SK-N-SH (cell line): ENCODE results near the gene C1GALT1. TPM values are rescaled to one million over a fixed set of nuclear protein-coding genes. Genes with fewer than 3 reads are reported as not detected.

Source experiments
- CTCF ChIA-PET: fragments of 300-600, 350-600 bp; formaldehyde crosslinking; extraction: SDS; loops from one replicate; lab custom pipeline; 2021; lab: Yijun Ruan, JAX
- POLR2A ChIA-PET: fragments of 350-600 bp; sonication (Branson Sonifier 250); formaldehyde crosslinking; extraction: SDS; loops from one replicate; lab custom pipeline; 2020; ENCODE audit warnings: antibody characterized with exemption, inconsistent platforms; lab: Yijun Ruan, JAX
- DNase-seq: peaks from one replicate; pipeline ENCODE4 v3.0.0; 2012
- H2AFZ ChIP-seq: fragments of 200-600 bp; sonication (generic); 2 replicates; pipeline ENCODE4 v1.8.1; 2016; ENCODE audit warnings: antibody characterized with exemption, mild to moderate bottlenecking, low read depth
- H3F3A ChIP-seq: fragments of 200-600 bp; sonication (generic); replicated peaks from 2 replicates; pipeline ENCODE3; 2016; ENCODE audit warnings: antibody characterized with exemption, mild to moderate bottlenecking; ENCODE audit not compliant: insufficient read depth
- H3K27ac ChIP-seq, 2 experiments: fragments of 200-500 bp in 1 of 2; fragments of 200-600 bp in 1 of 2; sonication (Bioruptor generic) in 1 of 2; sonication (generic), shearing (Covaris generic) in 1 of 2; 2 replicates each; pipeline versions ENCODE4 v1.5.1 to v1.6.1; 2014 to 2016; ENCODE audit warnings: low read depth in 2 of 2, inconsistent platforms in 1 of 2, low read length in 1 of 2, mild to moderate bottlenecking in 1 of 2, mixed read lengths in 1 of 2
- H3K27me3 ChIP-seq: fragments of 200-600 bp; sonication (generic), shearing (Covaris generic); 2 replicates; pipeline ENCODE4 v1.6.1; 2016; ENCODE audit warnings: mixed run types; ENCODE audit not compliant: insufficient read depth
- H3K36me3 ChIP-seq, 2 experiments: fragments of 200-500 bp in 1 of 2; fragments of 200-600 bp in 1 of 2; sonication (Bioruptor generic) in 1 of 2; sonication (generic) in 1 of 2; replicated peaks in 1 of 2; 2 replicates each; pipeline versions ENCODE3 to v1.5.1; 2014 to 2016; ENCODE audit warnings: low read length in 1 of 2, mild to moderate bottlenecking in 1 of 2; ENCODE audit not compliant: insufficient read depth in 2 of 2, control insufficient read depth in 1 of 2
- H3K4me1 ChIP-seq, 2 experiments: fragments of 200-500 bp in 1 of 2; fragments of 200-600 bp in 1 of 2; sonication (Bioruptor generic) in 1 of 2; sonication (generic), shearing (Covaris generic) in 1 of 2; 2 replicates each; pipeline versions ENCODE4 v1.5.1 to v1.6.1; 2014 to 2016; ENCODE audit warnings: low read depth in 1 of 2, low read length in 1 of 2, mixed run types in 1 of 2; ENCODE audit not compliant: insufficient read depth in 2 of 2, control insufficient read depth in 1 of 2
- H3K4me2 ChIP-seq: fragments of 200-600 bp; sonication (generic), shearing (Covaris generic); 2 replicates; pipeline ENCODE4 v1.6.1; 2017; ENCODE audit warnings: mixed run types
- H3K4me3 ChIP-seq, 2 experiments: fragments of 200-500 bp in 1 of 2; fragments of 200-600 bp in 1 of 2; sonication (Bioruptor generic) in 1 of 2; sonication (generic), shearing (Covaris generic) in 1 of 2; 2 replicates each; pipeline versions ENCODE4 v1.5.1 to v1.8.1; 2014 to 2016; ENCODE audit warnings: low read depth in 2 of 2, inconsistent platforms in 1 of 2, low read length in 1 of 2, mild to moderate bottlenecking in 1 of 2, mixed read lengths in 1 of 2, moderate library complexity in 1 of 2
- H3K79me2 ChIP-seq: fragments of 200-600 bp; sonication (generic); 2 replicates; pipeline ENCODE4 v1.8.1; 2017; ENCODE audit warnings: mild to moderate bottlenecking; ENCODE audit not compliant: insufficient read depth
- H3K9ac ChIP-seq: fragments of 200-600 bp; sonication (generic); 2 replicates; pipeline ENCODE4 v1.6.1; 2017; ENCODE audit warnings: mixed run types
- H3K9me2 ChIP-seq: fragments of 200-600 bp; sonication (generic); 2 replicates; pipeline ENCODE4 v1.6.1; 2017; ENCODE audit warnings: mixed run types
- H3K9me3 ChIP-seq: fragments of 200-600 bp; sonication (generic); 2 replicates; pipeline ENCODE4 v1.6.1; 2017; ENCODE audit warnings: mixed run types, mild to moderate bottlenecking, moderate library complexity
- H4K20me1 ChIP-seq: fragments of 200-600 bp; sonication (generic); 2 replicates; pipeline ENCODE4 v1.6.1; 2017; ENCODE audit warnings: mild to moderate bottlenecking, mixed run types; ENCODE audit not compliant: insufficient read depth
- CTCF ChIP-seq: fragments of 200-600 bp; sonication (generic); IDR thresholded peaks from 2 replicates; pipeline ENCODE4 v1.6.1; 2017; ENCODE audit warnings: antibody characterized with exemption, mild to moderate bottlenecking, moderate library complexity
- ELF1 ChIP-seq: IDR thresholded peaks from 2 replicates; pipeline ENCODE4 v1.4.0; 2012
- FOSL2 ChIP-seq: IDR thresholded peaks from 2 replicates; pipeline ENCODE4 v1.4.0; 2012; ENCODE audit warnings: low read depth, mild to moderate bottlenecking, moderate library complexity, borderline replicate concordance
- FOXM1 ChIP-seq: IDR thresholded peaks from 2 replicates; pipeline ENCODE4 v1.4.0; 2012; ENCODE audit warnings: low read depth, mild to moderate bottlenecking
- JUND ChIP-seq: IDR thresholded peaks from 2 replicates; pipeline ENCODE4 v1.4.0; 2012
- MAX ChIP-seq: IDR thresholded peaks from 2 replicates; pipeline ENCODE4 v1.4.0; 2012; ENCODE audit warnings: low read depth
- NRF1 ChIP-seq: IDR thresholded peaks from 2 replicates; pipeline ENCODE4 v1.6.1; 2012; ENCODE audit warnings: low read depth, mild to moderate bottlenecking, low read length
- POLR2AphosphoS5 ChIP-seq: IDR thresholded peaks from 2 replicates; pipeline ENCODE4 v1.6.1; 2012; ENCODE audit warnings: low read depth, low read length
- RFX5 ChIP-seq: IDR thresholded peaks from 2 replicates; pipeline ENCODE4 v1.6.1; 2012; ENCODE audit warnings: mild to moderate bottlenecking, improper control_type of control experiment, low read length
- RXRA ChIP-seq: IDR thresholded peaks from 2 replicates; pipeline ENCODE4 v1.4.0; 2012; ENCODE audit warnings: low read depth, mild to moderate bottlenecking, borderline replicate concordance
- SIN3A ChIP-seq: IDR thresholded peaks from 2 replicates; pipeline ENCODE4 v1.6.1; 2012; ENCODE audit warnings: low read depth, mild to moderate bottlenecking, low read length, moderate library complexity, borderline replicate concordance
- TCF12 ChIP-seq: IDR thresholded peaks from 2 replicates; pipeline ENCODE4 v1.4.0; 2012
- YY1 ChIP-seq: IDR thresholded peaks from 2 replicates; pipeline ENCODE4 v1.4.0; 2012; ENCODE audit warnings: low read depth, mild to moderate bottlenecking
- WGBS: methylation state at CpG from one replicate; pipeline ENCODE4 v1.1.6; 2017; ENCODE audit warnings: low lambda C conversion rate; 5-methylcytosine and 5-hydroxymethylcytosine counted together
- polyA plus RNA-seq, 3 experiments: library from polyadenylated mRNA; depleted of rRNA; stranded (reverse); fragments of >200 nt; gene quantifications; 2 replicates each; pipeline ENCODE4 v1.2.3, GENCODE V29; 2012
- TF ChIP-seq, protein P1 (sequence below): IDR thresholded peaks from 2 replicates; pipeline ENCODE4 v1.4.0; 2012; ENCODE audit warnings: low read depth, borderline replicate concordance

The C1GALT1 gene
- polyA plus RNA-seq, 1 of the 3 experiments (the other 2 are of a cell fraction): 15.2 TPM

DNA sequence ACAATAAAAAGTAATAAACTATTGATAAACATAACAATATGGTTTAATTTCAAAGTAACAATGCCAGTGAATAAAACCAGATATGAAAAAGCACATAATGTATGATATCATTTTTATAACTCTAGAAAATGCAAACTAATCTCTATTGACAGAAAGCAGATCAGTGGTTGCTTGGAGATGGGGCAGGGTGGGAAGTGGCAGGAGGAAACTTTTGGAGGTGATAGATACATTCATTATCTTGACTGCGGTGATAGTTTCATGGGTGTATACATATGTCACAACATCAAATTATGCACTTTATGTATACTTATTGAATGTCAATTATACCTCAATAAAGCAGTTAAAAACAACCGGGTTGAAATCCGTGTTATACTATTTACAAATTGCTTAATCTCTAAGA lies 16.0 kb upstream of the C1GALT1 start:
- Histone ChIP-seq H2AFZ (no peak overlapping the region), H3K4me2 (no peak overlapping the region), H3K27me3 (no peaks in the 10 kb centered on the region; the same call in 1 of the 2 replicates), H3K9ac (no peak overlapping the region), H3K9me3 (no peaks in the 10 kb centered on the region), H4K20me1 (no peaks in the 10 kb centered on the region), H3F3A (no peaks in the 10 kb centered on the region), H3K9me2 (no peaks in the 10 kb centered on the region), H3K4me1 (no peaks in the 10 kb centered on the region), H3K36me3 (no peaks in the 10 kb centered on the region), H3K79me2 (no peaks in the 10 kb centered on the region), H3K4me3 (no peak overlapping the region), H3K27ac (no peak overlapping the region)
- POLR2A ChIA-PET: no interaction called here
- TF ChIP-seq, protein P1, sequence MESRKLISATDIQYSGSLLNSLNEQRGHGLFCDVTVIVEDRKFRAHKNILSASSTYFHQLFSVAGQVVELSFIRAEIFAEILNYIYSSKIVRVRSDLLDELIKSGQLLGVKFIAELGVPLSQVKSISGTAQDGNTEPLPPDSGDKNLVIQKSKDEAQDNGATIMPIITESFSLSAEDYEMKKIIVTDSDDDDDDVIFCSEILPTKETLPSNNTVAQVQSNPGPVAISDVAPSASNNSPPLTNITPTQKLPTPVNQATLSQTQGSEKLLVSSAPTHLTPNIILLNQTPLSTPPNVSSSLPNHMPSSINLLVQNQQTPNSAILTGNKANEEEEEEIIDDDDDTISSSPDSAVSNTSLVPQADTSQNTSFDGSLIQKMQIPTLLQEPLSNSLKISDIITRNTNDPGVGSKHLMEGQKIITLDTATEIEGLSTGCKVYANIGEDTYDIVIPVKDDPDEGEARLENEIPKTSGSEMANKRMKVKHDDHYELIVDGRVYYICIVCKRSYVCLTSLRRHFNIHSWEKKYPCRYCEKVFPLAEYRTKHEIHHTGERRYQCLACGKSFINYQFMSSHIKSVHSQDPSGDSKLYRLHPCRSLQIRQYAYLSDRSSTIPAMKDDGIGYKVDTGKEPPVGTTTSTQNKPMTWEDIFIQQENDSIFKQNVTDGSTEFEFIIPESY: no peak
- TF ChIP-seq FOXM1: no peak
- CTCF ChIA-PET: interaction anchor here (0.6 kb wide), 1 partner anchor 63 kb away, joined by 3 read pairs; no protein-coding TSS in a partner anchor
- no peak for DNase-seq
- 70% methylated on average over 3 of the region's 3 CpGs for WGBS

DNA sequence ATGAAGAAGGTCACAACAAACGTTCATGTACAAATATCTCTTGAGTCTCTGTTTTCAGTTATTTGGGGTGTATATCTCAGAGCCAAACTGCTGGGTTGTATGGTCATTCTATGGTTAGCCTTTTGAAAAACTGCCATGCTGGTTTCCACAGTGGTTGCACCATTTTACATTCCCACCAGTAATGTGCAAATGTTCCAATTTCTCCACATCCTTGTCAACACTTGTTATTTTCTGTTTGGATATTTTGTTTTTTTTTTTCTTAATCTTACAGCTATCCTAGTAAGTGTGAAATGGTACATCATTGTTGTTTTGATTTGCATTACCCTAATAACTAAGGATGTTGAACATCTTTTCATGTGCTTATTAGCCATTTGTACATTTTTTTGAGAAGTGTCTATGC lies 13.0 kb upstream of the C1GALT1 start:
- no peaks in the 10 kb centered on the region for H3F3A ChIP-seq
- POLR2A ChIA-PET: no interaction called here
- 47% methylated on average over 1 of the region's 1 CpG for WGBS
- no peak overlapping the region for H3K4me3 ChIP-seq
- H2AFZ ChIP-seq: no peak overlapping the region
- no peak overlapping the region for H3K4me2 ChIP-seq
- H3K27me3 ChIP-seq: no peaks in the 10 kb centered on the region; the same call in 1 of the 2 replicates
- H3K79me2 ChIP-seq: no peaks in the 10 kb centered on the region
- H3K9ac ChIP-seq: no peak overlapping the region
- CTCF ChIA-PET: interaction anchor here (1.0 kb wide), 1 partner anchor 10 kb away, joined by 3 read pairs; no protein-coding TSS in a partner anchor
- H3K4me1 ChIP-seq: no peaks in the 10 kb centered on the region
- H3K27ac ChIP-seq: no peak overlapping the region
- no peaks in the 10 kb centered on the region for H3K9me2 ChIP-seq
- DNase-seq: no peak
- no peaks in the 10 kb centered on the region for H4K20me1 ChIP-seq
- no peaks in the 10 kb centered on the region for H3K36me3 ChIP-seq
- no peaks in the 10 kb centered on the region for H3K9me3 ChIP-seq
- TF ChIP-seq YY1 (no peak), POLR2AphosphoS5 (no peak), RXRA (no peak), SIN3A (no peak), ELF1 (no peak), NRF1 (no peak), TCF12 (no peak), JUND (no peak), RFX5 (no peak), MAX (no peak), CTCF (no peak), FOSL2 (no peak)
